ENCODE data around the gene KCNG1.

- TF ChIP-seq FOXA3 (CRISPR knock-in tag; IDR thresholded peaks at IDR 0.05) = no peak
- TF ChIP-seq ZFP62 (CRISPR knock-in tag; IDR thresholded peaks at IDR 0.05) = no peak
- TF ChIP-seq, protein P1, sequence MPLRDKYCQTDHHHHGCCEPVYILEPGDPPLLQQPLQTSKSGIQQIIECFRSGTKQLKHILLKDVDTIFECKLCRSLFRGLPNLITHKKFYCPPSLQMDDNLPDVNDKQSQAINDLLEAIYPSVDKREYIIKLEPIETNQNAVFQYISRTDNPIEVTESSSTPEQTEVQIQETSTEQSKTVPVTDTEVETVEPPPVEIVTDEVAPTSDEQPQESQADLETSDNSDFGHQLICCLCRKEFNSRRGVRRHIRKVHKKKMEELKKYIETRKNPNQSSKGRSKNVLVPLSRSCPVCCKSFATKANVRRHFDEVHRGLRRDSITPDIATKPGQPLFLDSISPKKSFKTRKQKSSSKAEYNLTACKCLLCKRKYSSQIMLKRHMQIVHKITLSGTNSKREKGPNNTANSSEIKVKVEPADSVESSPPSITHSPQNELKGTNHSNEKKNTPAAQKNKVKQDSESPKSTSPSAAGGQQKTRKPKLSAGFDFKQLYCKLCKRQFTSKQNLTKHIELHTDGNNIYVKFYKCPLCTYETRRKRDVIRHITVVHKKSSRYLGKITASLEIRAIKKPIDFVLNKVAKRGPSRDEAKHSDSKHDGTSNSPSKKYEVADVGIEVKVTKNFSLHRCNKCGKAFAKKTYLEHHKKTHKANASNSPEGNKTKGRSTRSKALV (CRISPR knock-in tag; IDR thresholded peaks at IDR 0.05) = no peak
- no peak for TF ChIP-seq MXI1 (IDR thresholded peaks at IDR 0.05; ENCODE audit: borderline replicate concordance, low read depth, low read length)
- no peak for TF ChIP-seq HDAC2 (CRISPR knock-in tag; IDR thresholded peaks at IDR 0.05)
- no peak for TF ChIP-seq MAX (IDR thresholded peaks at IDR 0.05)
These were observed 3.0 kb downstream of the KCNG1 start for GRCh38 chr20:51019656-51020592.
